Stimulated activated CD4-positive, alpha-beta T cell treated with anti-CD3 and anti-CD28 coated beads, Interleukin-1b, Interleukin-23, amount 100 ng/mL, for 24 hours (primary cell): ENCODE data around the gene THUMPD3.

Source experiments
- DNase-seq, 4 experiments: peaks; one replicate each; pipeline ENCODE4 v3.0.0-alpha.2; 2020; ENCODE audit warnings: low read depth in 4 of 4, low spot score in 1 of 4

THUMPD3 gene

DNA sequence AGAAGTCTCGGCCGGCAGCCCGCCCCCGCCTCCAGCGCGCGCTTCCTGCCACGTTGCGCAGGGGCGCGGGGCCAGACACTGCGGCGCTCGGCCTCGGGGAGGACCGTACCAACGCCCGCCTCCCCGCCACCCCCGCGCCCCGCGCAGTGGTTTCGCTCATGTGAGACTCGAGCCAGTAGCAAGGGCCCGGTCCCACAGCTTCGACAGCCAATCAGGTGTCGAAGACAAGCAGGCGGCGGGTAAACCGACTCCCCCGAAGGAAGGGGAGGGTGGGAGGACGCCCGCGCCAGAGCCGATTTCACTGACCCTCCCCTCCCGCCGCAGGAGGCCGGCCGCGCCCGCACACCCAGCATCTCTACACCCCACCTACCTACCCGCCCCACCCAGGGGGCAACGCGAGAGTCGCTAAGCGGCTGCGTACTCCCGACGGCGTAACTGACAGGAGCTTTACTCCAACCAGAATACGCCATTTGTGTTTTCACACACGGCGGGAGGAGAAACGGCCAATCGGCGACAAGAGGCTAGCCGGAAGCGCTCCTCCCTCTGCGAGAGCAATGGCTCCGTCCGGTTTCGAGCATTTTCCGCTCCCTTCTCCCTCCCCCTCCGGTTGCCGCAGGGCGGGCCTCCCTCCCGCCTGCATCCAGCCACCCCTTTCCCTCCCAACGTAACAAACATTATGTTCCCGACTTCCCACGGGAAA is 33.9 kb downstream of the THUMPD3 start:
- DNase-seq = peak; percentile 88 to 95 (median 92)

DNA sequence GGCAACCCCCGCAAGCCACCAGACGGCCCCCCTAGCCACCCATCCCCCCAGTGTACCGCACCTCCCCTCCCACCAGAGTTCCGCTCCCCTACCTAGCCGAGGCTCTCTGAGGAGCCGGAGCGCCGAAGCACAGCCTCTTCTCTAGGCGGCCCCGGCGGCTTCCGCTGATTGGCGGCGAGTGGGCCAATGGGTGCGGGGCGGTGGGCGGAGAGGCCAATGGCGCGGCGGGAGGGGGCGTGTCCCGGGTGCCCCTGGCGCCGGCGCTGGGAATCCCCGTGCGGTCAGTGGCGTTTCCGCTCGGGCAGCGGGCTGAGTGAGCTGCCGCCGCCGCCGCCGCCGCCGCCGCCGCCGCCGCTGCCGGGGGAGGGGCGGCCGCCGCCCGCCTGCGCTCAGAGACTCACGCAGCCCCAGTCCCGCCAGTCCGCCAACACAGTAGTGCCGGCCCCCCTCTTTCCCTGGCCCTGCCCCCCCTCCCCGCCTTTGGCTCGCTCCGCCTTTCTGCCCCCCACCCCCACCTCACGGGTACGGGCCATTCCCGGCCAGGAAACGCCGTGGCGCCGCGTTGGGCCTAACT is 34.6 kb downstream of the THUMPD3 start, which contains the start of gene SETD5:
Gene SETD5, plus strand, starts transcription at position 284 of the 574 bp plus-strand sequence. CDS start 31,324 bp downstream, outside the sequence.
- DNase-seq = peak; percentile 99

DNA sequence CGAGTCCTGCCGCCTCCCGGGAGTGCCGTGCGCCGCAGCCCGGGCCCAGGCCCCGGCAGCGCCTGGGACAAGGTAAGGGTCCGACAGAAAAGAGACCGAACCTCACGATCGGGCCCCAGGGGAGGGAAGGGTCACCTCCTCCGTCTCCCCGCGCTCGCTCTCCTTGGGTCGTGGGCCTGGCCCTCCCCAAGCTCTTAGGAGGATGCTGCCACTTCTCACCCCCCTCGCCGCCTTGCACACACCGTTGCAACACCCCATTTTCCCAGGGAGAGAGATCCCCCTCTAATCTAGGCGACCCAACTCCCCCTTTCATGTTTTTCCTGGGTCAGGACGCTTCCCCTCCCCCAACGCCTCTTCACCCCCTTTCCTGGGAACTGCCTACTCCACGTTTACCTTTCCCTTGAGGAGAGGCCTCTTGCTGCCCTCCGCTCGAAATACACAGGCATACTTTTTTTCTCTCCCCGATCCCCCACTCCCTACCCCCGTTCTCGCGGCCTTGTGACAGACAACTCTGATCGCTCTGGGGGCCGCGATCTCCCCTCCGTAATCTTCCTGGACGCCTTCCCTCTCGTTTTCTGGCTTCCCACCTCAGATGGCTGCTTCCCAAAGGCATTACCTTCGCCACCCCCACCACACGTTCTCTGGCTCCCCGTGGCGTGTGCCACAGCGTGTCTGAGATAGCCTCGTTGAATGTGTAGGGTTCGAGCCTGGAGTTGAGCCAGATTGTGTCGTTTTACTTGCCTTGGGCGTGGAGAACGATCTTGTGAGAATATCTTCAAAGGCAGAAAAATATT is 35.2 kb downstream of the THUMPD3 start:
- DNase-seq = peak in 2 of 4 experiments; percentile 22 to 31

- DNase-seq = no peak
Observed at GRCh38 chr3:9398700-9399336, 36.0 kb downstream of the THUMPD3 start.

DNA sequence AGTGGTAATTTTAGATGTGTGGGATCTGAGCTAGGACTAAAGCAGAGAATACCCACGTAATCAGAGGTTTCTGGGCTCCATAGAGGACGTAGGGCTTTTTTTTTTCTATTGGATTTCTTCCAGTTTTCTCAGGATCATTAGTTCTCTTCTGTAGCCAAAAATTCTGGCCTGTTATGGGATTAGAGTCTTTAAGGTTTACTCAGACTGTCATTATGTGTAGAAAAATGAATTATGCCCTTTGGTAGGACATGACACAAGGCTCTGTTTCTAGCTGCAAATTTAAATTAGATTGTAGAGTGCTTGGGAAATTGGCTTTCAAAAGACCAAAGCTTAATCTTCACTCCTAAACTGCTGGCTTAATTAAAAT is 36.5 kb downstream of the THUMPD3 start:
- DNase-seq = no peak

- DNase-seq = no peak
Observed at GRCh38 chr3:9399746-9400145, 36.9 kb downstream of the THUMPD3 start.

GRCh38 chr3:9400616-9401015 is 37.8 kb downstream of the THUMPD3 start:
- DNase-seq = no peak

DNA sequence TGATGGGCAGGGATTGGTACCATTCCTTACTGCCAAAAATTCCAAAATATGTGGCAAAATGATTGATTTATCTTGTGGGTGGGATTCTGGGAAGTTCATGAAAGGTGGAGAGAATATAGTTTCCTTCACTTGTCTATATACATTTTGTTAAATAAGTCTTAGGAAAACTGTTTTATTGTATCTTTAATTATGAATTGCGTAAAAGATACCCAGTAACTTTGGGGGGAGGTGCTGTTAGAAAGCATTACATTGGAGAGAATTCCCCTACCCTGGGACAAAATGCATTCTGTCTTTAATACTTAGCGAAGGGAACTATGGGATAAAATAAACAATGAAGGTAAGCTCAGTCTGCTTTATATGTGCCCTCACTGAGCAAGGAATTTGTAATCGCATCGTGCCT is 39.1 kb downstream of the THUMPD3 start:
- no peak for DNase-seq

DNA sequence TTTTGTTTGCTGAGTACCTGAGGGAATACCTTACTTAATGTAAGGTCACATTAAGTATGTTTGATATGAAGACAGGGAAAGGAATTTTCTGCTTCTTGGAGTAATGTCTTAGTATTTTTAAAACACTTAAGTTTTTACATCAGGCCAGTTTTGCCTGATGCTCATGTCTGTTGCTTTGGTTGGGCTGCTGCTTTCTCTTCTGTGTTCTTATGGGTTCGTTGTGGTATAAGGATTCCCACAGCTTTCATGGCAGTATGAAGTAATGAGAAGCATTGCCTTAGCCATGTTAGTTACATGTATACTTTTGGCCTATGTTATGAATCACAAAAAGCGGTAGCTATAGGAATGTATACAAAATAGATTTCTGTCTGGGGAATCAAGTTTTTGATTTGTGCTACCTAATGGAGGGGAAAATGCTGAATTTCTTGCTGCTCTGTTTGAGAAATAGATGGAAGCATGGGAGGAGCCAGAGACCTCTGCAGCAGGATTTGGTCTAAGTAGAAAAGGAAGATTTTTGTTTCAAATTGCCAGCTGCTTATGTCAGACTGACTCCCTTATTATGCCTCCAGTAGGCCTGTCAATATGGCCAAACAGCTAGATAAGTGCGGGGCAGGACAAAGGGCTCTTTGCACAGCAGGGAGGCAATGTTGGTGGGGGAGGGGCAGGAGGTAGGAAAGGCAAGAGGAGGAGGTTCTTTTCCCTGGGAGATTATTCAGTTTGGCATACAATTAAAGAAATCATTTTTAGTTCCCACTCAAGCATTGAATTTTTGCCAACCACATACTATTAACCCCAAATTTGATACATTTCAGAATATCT is 39.8 kb downstream of the THUMPD3 start:
- no peak for DNase-seq

DNA sequence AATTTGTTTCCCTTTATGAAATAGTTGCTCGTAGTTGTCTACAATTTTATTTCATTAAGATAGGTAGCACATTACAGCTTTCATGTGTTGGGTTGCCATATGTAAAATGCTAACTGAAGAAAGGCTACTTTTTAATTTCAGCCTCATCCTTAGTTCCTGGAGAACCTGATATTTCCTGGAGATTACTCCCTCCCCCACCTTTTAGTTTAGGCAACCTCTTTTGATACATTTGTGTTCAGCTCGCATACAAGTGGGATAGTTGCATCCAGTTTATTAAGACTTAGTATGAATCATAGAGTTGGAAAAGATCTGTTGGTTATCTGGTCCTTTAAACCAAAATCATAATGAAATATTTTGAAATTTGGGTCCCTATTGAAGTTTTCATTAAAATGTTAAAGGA is 40.6 kb downstream of the THUMPD3 start:
- no peak for DNase-seq

- DNase-seq = no peak
Observed at GRCh38 chr3:9404680-9405079, 41.8 kb downstream of the THUMPD3 start.

GRCh38 chr3:9405756-9406155 is 42.9 kb downstream of the THUMPD3 start:
- DNase-seq = no peak

DNA sequence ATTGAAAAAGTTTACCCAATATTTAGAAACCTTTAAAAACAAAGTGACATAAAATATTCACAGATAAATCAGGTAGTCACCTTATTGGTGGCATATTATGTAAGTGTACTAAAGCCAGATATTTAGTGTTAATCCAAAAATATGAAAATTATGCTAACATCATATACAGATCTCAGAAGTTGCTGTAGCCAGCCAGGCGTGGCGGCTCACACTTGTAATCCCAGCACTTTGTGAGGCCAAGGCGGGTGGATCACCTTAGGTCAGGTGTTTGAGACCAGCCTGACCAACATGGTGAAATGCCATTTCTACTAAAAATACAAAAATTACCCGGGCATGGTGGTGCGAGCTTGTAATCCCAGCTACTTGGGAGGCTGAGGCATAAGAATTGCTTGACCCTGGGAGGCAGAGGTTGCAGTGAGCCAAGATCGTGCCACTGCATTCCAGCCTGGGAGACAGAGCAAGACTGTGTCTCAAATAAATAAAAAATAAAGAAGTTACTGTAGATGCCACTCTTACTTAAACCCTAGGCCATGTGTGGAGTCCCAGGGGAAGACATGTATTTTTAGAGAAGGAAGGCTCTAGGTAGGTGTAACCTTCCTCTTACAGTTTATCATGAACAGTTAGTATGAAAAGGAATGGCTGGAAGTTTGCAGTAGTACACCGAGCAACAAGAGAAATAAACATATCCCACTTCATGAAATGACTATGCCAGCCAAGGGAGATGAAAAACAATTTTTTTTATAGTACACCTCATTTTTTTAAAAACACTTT is 44.2 kb downstream of the THUMPD3 start:
- no peak for DNase-seq

DNA sequence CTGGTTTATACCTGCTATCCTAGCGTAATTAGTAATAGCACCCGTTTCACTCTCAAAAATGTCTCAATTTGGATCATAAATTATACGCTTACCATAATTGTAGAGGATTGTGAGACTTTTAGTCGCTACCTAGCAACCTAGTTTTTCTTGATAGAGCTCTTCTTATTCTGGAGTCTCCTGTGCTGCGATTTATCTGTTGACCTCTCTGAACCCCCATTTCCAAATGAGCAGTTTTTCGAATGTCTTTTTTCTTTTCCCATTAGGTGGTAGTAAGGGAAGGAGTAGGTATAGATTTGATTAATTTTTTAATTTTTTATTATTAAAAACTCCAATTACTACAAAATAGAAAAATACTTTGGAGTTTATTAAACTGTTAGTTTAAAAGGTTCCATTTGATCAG is 45.2 kb downstream of the THUMPD3 start:
- DNase-seq = no peak

DNA sequence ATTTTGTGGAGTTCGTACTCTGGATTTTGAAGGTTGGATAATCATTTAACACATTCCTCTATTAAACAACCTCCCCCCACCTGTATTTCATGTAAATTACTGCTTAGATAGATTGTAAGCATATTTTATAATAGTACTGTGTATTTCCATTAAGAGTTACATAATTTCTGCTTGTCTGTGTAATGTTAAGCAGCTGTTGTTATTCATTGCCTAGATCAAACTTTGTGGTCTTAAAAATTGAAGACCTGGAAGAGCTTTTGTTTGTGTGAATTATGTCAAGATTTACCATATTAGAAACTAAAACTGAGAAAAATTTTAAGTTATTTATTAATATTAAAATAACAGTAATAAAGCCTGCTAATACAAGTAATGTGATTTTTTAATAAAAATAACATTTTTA is 45.7 kb downstream of the THUMPD3 start:
- no peak for DNase-seq

DNA sequence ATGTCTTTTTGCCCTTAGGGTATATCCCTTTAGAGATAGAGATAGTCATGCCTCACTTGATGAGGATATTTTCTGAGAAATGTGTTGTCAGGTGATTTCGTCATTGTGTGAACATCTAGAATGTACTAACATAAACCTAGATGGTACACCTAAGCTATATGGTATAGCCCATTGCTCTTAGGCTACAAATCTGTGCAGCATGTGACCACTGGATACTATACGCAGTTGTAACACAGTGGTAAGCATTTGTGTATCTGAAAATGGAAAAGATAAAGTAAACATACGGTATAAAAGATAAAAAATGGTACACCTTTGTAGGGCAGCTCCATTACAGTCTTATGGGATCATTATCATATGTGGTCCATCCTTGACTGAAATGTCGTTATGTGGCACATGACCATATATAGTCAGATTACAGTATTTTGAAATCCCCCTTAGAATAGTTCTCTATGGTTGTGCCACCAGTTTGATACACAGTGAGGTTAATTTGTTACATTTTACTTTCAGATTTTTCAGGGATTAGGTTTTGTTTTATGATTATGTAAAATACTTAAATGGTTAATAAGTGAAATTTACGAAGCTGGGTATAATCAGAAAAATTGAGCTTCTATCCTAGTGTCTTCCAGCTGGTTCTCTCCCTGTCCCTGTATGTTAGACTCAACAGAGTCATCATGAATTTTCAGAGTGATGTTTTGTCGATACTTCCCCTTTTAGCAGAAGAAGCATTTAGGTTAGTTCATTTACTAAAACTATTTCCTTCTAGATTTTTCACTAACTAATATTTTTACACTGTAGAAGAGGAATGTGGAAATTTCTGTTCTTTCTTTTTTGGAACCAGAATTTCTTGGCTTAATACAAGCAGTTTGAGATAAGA is 47.4 kb downstream of the THUMPD3 start:
- DNase-seq = no peak

GRCh38 chr3:9411302-9411701 is 48.4 kb downstream of the THUMPD3 start:
- no peak for DNase-seq

DNA sequence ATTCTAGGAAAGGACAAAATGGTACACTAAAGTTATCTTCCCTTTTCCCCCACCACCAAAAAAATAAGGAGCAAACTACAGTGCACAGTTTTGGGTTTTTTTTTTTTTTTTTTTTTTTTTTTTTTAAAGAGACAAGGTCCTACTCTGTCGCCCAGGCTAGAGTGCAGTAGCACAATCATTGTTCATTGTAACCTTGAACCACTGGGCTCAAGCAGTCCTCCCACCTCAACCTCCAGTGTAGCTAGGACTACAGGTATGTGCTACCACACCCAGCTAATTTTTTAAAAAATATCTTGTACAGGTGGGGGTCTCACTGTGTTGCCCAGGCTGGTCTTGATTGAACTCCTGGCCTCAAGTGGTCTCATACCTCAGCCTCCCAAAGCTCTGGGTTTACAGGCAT is 49.4 kb downstream of the THUMPD3 start:
- no peak for DNase-seq

- DNase-seq = no peak
Observed at GRCh38 chr3:9414826-9415225, 52.0 kb downstream of the THUMPD3 start.
